Fibroblast of pulmonary artery (primary cell): ENCODE data around the gene USH1G.

Source experiments
- DNase-seq: peaks from one replicate; pipeline ENCODE4 v3.0.0-alpha.2; 2010; ENCODE audit warnings: low read depth
- H3K4me3 ChIP-seq: replicated peaks from 2 replicates; pipeline ENCODE4 v1.5.1; 2011; ENCODE audit warnings: low read depth, mild to moderate bottlenecking, control low read depth, low read length, moderate library complexity
- TF ChIP-seq, protein P1 (sequence below): IDR thresholded peaks from 2 replicates; pipeline ENCODE4 v1.5.1; 2011; ENCODE audit warnings: mild to moderate bottlenecking, control low read depth, low read length, inconsistent platforms; ENCODE audit errors: missing control alignments

USH1G gene

DNA sequence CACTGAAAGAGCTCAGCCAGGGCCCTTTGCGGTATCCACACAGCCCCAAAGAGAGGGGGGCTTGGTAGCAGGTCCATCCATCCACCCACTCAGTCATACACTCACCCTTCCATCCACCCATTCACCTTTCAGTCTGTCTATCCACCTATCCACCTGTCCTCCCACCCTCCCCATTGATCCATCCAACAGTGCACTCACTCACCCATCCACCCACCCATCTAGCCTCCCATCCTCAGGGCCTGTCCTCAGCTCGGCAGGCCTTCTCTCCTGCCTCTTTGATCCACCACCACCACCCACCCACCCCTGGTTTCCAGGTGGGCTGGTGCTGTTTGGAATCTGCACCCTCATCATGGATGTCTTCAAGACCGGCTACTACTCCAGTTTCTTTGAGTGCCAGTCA lies 2.2 kb upstream of the USH1G start:
- TF ChIP-seq, protein P1, sequence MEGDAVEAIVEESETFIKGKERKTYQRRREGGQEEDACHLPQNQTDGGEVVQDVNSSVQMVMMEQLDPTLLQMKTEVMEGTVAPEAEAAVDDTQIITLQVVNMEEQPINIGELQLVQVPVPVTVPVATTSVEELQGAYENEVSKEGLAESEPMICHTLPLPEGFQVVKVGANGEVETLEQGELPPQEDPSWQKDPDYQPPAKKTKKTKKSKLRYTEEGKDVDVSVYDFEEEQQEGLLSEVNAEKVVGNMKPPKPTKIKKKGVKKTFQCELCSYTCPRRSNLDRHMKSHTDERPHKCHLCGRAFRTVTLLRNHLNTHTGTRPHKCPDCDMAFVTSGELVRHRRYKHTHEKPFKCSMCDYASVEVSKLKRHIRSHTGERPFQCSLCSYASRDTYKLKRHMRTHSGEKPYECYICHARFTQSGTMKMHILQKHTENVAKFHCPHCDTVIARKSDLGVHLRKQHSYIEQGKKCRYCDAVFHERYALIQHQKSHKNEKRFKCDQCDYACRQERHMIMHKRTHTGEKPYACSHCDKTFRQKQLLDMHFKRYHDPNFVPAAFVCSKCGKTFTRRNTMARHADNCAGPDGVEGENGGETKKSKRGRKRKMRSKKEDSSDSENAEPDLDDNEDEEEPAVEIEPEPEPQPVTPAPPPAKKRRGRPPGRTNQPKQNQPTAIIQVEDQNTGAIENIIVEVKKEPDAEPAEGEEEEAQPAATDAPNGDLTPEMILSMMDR = no peak
- H3K4me3 ChIP-seq = no peak overlapping the region
- DNase-seq = no peak

DNA sequence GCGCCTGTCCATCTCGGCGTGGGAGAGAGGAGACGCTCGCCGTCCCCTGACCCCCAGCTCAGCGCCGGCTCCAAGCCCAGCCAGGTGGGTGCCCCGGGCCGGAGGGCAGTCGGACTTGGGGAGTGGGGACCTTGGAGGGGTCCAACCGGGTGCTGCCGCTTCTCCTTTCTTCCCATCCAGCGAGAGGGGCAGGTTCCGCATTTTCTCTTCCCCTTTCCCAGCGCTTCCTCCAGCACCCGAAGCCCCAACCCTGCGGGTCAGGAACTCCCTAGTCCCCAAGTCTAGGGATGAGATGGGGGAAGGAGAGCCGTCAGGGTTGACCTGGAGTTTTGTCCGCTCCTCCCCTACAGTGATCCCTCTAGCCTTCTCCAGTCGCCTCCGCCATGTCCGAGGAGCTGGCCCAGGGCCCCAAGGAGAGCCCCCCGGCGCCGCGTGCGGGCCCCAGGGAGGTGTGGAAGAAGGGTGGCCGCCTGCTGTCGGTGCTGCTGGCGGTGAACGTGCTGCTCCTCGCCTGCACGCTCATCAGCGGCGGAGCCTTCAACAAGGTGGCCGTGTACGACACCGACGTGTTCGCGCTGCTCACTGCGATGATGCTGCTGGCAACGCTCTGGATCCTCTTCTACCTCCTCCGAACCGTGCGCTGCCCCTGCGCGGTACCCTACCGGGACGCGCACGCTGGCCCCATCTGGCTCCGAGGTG lies 1.3 kb upstream of the USH1G start, which contains the start of gene OTOP2:
Gene OTOP2, plus strand, starts transcription at position 24 of the 699 bp plus-strand sequence. Its CDS starts 360 bp downstream, at position 384.
- no peak for DNase-seq
- peak within 1 kb of the TSS; percentile 17 for H3K4me3 ChIP-seq
- TF ChIP-seq, protein P1 = no peak

DNA sequence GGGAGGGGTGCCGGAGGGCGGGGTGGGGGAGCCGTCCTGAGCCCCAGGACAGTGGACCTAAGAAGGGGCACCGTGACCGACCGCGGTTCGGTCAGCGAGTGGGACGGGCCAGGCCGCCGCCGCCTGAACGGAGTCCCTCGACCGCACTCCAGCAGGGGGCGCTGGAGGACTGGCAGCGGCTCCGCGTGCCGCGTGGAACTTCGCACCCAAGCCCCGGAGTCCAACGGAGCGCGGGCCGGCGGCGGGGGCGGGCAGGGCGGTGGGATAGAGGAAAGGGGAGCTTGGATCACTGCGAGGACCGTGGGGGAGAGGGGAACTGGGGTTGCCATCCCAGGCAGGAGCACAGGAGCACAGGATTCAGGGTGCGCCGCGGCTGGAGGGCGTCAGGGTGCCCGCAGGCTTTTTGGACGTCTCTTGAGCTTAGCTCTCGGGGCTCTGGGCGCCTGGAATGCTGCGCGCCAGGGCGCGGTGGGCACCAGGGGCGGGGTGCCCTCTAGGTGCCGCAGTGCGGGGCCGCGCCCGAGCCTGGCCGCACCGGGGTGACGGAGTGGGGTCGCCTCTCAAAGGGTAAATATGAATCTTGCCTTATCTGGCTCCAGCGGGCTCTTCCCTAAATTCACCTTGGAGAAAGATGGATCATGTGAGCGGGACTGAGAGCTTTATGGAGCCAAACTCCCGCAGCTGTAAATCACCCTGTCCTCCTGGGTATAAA lies 639 bp upstream of the USH1G start:
- TF ChIP-seq, protein P1 = peak; percentile 44
- peak; percentile 49 for DNase-seq
- peak overlapping the region; percentile 17 for H3K4me3 ChIP-seq

DNA sequence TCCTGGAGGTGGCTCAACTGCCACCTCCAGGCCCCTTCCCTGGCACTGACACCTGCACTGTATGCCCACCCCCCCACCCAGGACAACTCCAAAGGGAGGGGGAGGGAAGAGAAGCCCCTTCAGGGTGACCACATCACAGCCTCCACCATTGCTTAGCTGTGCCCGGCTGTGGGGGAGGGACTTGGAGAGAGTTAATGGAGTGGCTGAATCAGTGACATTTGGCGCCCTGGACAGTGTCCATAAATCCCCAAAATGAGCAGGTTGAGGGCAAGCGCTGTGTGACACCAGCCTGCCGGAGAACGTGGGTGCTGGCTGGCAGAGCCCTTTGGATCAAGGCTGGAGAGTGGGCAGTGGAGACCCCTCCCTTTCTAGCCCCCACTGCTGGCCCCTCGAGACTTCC lies 883 bp downstream of the USH1G start:
- no peak overlapping the region for H3K4me3 ChIP-seq
- TF ChIP-seq, protein P1 = no peak
- no peak for DNase-seq

DNA sequence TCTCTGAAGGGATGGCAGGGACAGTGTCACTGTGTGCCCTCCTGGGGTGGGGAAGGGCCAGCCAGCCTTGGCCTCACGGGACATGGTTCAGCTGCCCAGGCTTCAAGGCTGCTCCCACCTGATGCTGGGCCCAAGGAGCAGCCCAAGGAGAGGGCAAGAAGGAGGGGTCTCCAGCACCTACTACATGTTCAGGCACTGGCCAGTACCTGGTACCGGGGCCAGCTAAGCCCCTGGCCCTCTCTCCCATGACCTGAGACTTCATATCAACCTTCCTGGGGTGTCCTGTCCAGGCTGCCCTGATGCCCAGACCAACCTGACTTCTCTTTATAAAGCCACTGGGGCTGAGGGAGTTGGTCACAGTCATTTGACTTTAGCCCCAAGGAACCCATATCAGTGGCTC lies 1.3 kb downstream of the USH1G start:
- TF ChIP-seq, protein P1 = no peak
- DNase-seq = no peak
- H3K4me3 ChIP-seq = no peak overlapping the region

DNA sequence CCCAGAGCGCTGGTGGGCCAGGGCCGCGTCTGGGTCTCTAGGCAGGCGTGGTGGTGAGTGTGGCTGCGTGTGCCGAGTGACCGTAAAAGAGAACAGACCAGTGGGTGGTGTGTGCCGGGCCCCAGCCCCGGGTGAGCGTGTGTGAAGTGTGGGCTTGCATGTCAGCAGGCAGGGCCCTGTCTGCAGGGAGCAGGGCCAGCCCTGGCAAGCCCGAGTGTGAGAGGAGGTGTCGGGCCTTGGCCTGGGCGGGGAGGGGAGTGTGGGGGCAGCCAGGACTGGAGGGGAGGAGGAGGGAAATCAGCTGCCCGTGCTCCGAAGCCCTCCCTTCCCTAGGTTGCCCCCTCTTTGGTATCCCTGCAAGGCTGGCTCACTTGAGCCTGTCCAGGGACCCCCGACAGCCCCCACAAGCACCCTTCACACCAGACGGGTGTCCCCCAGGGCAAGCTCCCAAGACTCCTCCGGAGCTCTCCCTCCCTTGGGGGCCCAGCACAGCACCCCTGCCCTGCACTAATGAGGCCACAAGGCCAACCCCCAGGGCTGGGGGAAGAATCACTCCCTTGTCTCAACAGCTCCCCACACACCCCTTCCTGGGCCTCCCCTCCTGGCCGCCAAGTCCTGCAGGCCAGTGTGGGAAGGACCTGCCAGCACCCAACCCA lies 1.9 kb downstream of the USH1G start:
- TF ChIP-seq, protein P1 = no peak
- H3K4me3 ChIP-seq = no peak overlapping the region
- no peak for DNase-seq
